Measurements from ENCODE around the gene HOXD13.

- TF ChIP-seq, protein P1, sequence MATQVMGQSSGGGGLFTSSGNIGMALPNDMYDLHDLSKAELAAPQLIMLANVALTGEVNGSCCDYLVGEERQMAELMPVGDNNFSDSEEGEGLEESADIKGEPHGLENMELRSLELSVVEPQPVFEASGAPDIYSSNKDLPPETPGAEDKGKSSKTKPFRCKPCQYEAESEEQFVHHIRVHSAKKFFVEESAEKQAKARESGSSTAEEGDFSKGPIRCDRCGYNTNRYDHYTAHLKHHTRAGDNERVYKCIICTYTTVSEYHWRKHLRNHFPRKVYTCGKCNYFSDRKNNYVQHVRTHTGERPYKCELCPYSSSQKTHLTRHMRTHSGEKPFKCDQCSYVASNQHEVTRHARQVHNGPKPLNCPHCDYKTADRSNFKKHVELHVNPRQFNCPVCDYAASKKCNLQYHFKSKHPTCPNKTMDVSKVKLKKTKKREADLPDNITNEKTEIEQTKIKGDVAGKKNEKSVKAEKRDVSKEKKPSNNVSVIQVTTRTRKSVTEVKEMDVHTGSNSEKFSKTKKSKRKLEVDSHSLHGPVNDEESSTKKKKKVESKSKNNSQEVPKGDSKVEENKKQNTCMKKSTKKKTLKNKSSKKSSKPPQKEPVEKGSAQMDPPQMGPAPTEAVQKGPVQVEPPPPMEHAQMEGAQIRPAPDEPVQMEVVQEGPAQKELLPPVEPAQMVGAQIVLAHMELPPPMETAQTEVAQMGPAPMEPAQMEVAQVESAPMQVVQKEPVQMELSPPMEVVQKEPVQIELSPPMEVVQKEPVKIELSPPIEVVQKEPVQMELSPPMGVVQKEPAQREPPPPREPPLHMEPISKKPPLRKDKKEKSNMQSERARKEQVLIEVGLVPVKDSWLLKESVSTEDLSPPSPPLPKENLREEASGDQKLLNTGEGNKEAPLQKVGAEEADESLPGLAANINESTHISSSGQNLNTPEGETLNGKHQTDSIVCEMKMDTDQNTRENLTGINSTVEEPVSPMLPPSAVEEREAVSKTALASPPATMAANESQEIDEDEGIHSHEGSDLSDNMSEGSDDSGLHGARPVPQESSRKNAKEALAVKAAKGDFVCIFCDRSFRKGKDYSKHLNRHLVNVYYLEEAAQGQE (IDR thresholded peaks at IDR 0.05; ENCODE audit: insufficient read depth in 1 of 2, low read depth in 2 of 2, low read length in 2 of 2): no peak
- TF ChIP-seq POLR2AphosphoS5 (IDR thresholded peaks at IDR 0.05; ENCODE audit: low read depth, low read length): no peak
Measured at GRCh38 chr2:176128172-176128981, 35.9 kb downstream of the HOXD13 start.

Data from PFSK-1 (cell line).